Left hindlimb (tissue), 1 donor: ENCODE measurements around the gene TMEM207.

ENCODE experiments used
- DNase-seq: peaks from one replicate; pipeline ENCODE4 v3.0.0-alpha.2; 2018

TMEM207 gene

GRCh38 chr3:190381441-190381840, 68.3 kb downstream of the TMEM207 start:
- no peak for DNase-seq

- DNase-seq: no peak
Observed at GRCh38 chr3:190380184-190380583, 69.5 kb downstream of the TMEM207 start.
